Neural progenitor cell (in vitro differentiated cells): ENCODE measurements around the gene INSR. TPM values are rescaled to one million over a fixed set of nuclear protein-coding genes. Genes with fewer than 3 reads are reported as not detected.

Experiments
- DNase-seq: peaks from one replicate; pipeline ENCODE4 v3.0.0-alpha.2; 2016; ENCODE audit warnings: low spot score
- H2AFZ ChIP-seq: fragments of 200-600 bp; sonication (generic); replicated peaks from 2 replicates; pipeline ENCODE4 v1.6.1; 2016; ENCODE audit warnings: antibody characterized with exemption
- H3F3A ChIP-seq: fragments of 200-600 bp; sonication (generic); 2 replicates; pipeline ENCODE4 v1.6.1; 2016; ENCODE audit warnings: antibody characterized with exemption, low read depth
- H3K27ac ChIP-seq: fragments of 200-600 bp; sonication (generic); 2 replicates; pipeline ENCODE4 v1.5.1; 2016; ENCODE audit warnings: mild to moderate bottlenecking
- H3K27me3 ChIP-seq: fragments of 200-600 bp; sonication (generic); 2 replicates; pipeline ENCODE4 v1.6.1; 2016; ENCODE audit warnings: mild to moderate bottlenecking, moderate library complexity
- H3K36me3 ChIP-seq: fragments of 200-600 bp; sonication (generic); 2 replicates; pipeline ENCODE4 v1.5.1; 2016
- H3K4me1 ChIP-seq: fragments of 200-600 bp; sonication (generic); 2 replicates; pipeline ENCODE4 v1.6.1; 2016; ENCODE audit warnings: mixed run types
- H3K4me2 ChIP-seq: fragments of 200-600 bp; sonication (generic); 2 replicates; pipeline ENCODE4 v1.6.1; 2016
- H3K4me3 ChIP-seq: fragments of 200-600 bp; sonication (generic); 2 replicates; pipeline ENCODE4 v1.5.1; 2016
- H3K79me2 ChIP-seq: fragments of 200-600 bp; sonication (generic); 2 replicates; pipeline ENCODE4 v1.6.1; 2016; ENCODE audit warnings: low read depth
- H3K9ac ChIP-seq: fragments of 200-600 bp; sonication (generic); 2 replicates; pipeline ENCODE4 v1.6.1; 2016
- H3K9me3 ChIP-seq: fragments of 200-600 bp; sonication (generic); 2 replicates; pipeline ENCODE4 v1.5.1; 2016; ENCODE audit warnings: low read depth
- H4K20me1 ChIP-seq: fragments of 200-600 bp; sonication (generic); 2 replicates; pipeline ENCODE4 v1.6.1; 2016; ENCODE audit warnings: low read depth
- H3K27ac Mint-ChIP-seq: 3 replicates; pipeline ENCODE4 v1.8.0; 2021; ENCODE audit warnings: mixed read lengths
- H3K27me3 Mint-ChIP-seq: 2 replicates; pipeline ENCODE4 v1.8.0; 2022; ENCODE audit warnings: low read depth, mild to moderate bottlenecking, inconsistent platforms, moderate library complexity, mixed read lengths; ENCODE audit not compliant: insufficient read depth
- H3K36me3 Mint-ChIP-seq: 3 replicates; pipeline ENCODE4 v1.8.0; 2021; ENCODE audit warnings: mixed read lengths
- H3K4me1 Mint-ChIP-seq: 3 replicates; pipeline ENCODE4 v1.8.0; 2021; ENCODE audit warnings: mixed read lengths
- H3K4me3 Mint-ChIP-seq: 3 replicates; pipeline ENCODE4 v1.8.0; 2021; ENCODE audit warnings: mild to moderate bottlenecking, moderate library complexity, mixed read lengths
- H3K9me3 Mint-ChIP-seq: 3 replicates; pipeline ENCODE4 v1.8.0; 2020; ENCODE audit warnings: mixed read lengths
- CTCF ChIP-seq: fragments of 200-600 bp; sonication (generic); IDR thresholded peaks from 2 replicates; pipeline ENCODE4 v1.5.1; 2017; ENCODE audit warnings: antibody characterized with exemption, mild to moderate bottlenecking
- EZH2 ChIP-seq: fragments of 200-600 bp; sonication (generic); IDR thresholded peaks from 2 replicates; pipeline ENCODE4 v1.6.1; 2017; ENCODE audit warnings: antibody characterized with exemption, mild to moderate bottlenecking, moderate library complexity
- EZH2phosphoT487 ChIP-seq: fragments of 200-600 bp; sonication (generic); IDR thresholded peaks from 2 replicates; pipeline ENCODE4 v1.6.1; 2017; ENCODE audit warnings: antibody characterized with exemption
- total RNA-seq: library from RNA; depleted of rRNA; stranded (reverse); fragments of >200 nt; gene quantifications from 2 replicates; pipeline ENCODE4 v1.2.3, GENCODE V29; 2015; ENCODE audit warnings: low replicate concordance

Gene INSR
- total RNA-seq, 1 donor from 2014 or later = 20.8 TPM

DNA sequence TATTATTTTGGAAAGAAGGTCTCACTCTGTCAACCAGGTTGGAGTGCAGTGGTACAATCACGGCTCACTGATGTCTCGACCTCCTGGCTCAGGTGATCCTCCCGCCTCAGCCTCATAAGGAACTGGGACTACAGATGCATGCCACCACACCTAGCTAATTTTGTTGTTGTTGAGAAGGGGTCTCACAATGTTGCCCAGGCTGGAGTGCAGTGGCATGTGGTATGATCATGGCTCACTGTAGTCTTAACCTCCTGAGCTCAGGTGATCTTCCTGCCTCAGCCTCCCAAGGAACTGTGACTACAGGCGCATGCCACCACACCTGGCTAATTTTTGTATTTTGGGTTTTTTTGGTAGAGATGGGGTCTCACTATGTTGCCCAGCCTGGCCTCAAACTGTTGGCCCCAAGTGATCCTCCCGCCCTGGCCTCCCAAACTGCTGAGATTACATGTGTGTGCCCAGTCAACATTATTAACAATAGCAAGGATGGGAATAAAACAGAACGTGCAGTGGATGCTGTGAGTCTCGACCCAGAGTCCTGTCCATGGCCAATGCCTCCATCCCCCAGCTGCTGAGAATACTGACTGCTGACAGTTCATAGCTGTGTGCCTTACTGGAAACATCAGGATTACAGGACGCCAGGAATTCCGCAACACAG, 230.3 kb downstream of the INSR start:
- no peaks in the 10 kb centered on the region for H3K36me3 ChIP-seq
- H3K4me2 ChIP-seq = no peak overlapping the region
- no peak overlapping the region for H3K27ac Mint-ChIP-seq
- H3K4me3 Mint-ChIP-seq = no peak overlapping the region
- H3K4me1 Mint-ChIP-seq = peaks cover under 1% of the 10 kb centered on the region
- no peak overlapping the region for H2AFZ ChIP-seq
- peaks cover 11% of the 10 kb centered on the region for H3F3A ChIP-seq
- H3K9me3 Mint-ChIP-seq = peaks cover 7% of the 10 kb centered on the region
- no peak for TF ChIP-seq CTCF
- no peak for TF ChIP-seq EZH2
- TF ChIP-seq EZH2phosphoT487 = no peak
- no peaks in the 10 kb centered on the region for H3K4me1 ChIP-seq
- no peak overlapping the region for H3K27ac ChIP-seq
- H3K36me3 Mint-ChIP-seq = no peaks in the 10 kb centered on the region
- H3K4me3 ChIP-seq = no peak overlapping the region
- peaks cover 7% of the 10 kb centered on the region for H3K27me3 Mint-ChIP-seq
- no peaks in the 10 kb centered on the region for H4K20me1 ChIP-seq
- no peak overlapping the region for H3K9ac ChIP-seq
- DNase-seq = no peak
- no peaks in the 10 kb centered on the region for H3K79me2 ChIP-seq
- H3K9me3 ChIP-seq = peaks cover 5% of the 10 kb centered on the region
- H3K27me3 ChIP-seq = no peaks in the 10 kb centered on the region

DNA sequence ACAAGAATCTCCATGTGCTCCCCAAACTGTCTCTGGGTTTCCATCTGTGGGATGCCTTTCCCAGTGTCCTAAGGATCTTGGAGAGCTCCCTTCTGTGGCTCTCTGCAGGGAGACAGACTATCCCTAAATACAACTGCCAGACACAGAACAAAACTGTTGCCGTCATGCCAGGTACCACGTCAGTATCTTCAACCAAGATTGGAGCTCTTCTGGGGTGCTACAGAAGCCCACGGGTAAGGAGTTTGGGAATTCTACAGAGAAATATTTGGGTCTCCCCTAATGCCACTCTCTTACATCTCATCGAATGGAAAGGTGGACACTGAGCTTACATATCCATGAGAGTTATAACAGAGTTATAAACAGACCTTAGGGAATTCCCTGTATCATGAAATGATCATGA, 230.9 kb downstream of the INSR start:
- H3K9ac ChIP-seq = no peak overlapping the region
- H3K27me3 ChIP-seq = no peaks in the 10 kb centered on the region
- no peaks in the 10 kb centered on the region for H4K20me1 ChIP-seq
- no peak overlapping the region for H2AFZ ChIP-seq
- no peak overlapping the region for H3K27ac ChIP-seq
- Mint-ChIP-seq H3K4me3 (no peak overlapping the region), H3K9me3 (peaks cover 5% of the 10 kb centered on the region), H3K36me3 (no peaks in the 10 kb centered on the region), H3K27me3 (peaks cover 5% of the 10 kb centered on the region), H3K27ac (no peak overlapping the region), H3K4me1 (no peaks in the 10 kb centered on the region)
- peaks cover 11% of the 10 kb centered on the region for H3F3A ChIP-seq
- peak; percentile 7 for DNase-seq
- no peaks in the 10 kb centered on the region for H3K4me1 ChIP-seq
- H3K4me3 ChIP-seq = no peak overlapping the region
- H3K36me3 ChIP-seq = no peaks in the 10 kb centered on the region
- no peaks in the 10 kb centered on the region for H3K79me2 ChIP-seq
- no peak overlapping the region for H3K4me2 ChIP-seq
- H3K9me3 ChIP-seq = peaks cover 4% of the 10 kb centered on the region
- TF ChIP-seq CTCF (no peak), EZH2phosphoT487 (no peak), EZH2 (no peak)

Other genes starting within 250 kb of the INSR start
- gene MBD3L2, start 245.1 kb downstream of the INSR start, total RNA-seq = not detected in 2 replicates
- not detected in 2 replicates for gene MBD3L3, start 235.7 kb downstream of the INSR start, total RNA-seq
- 11.2 and 12.9 TPM in 2 replicates for gene ZNF557, start 224.7 kb downstream of the INSR start, total RNA-seq
- 13.6 and 41.0 TPM in 2 replicates for gene ARHGEF18, start 54.5 kb upstream of the INSR start, total RNA-seq
- 1.0 and 5.7 TPM in 2 replicates for gene PEX11G, start 194.6 kb upstream of the INSR start, total RNA-seq
- gene ZNF358, start 221.7 kb upstream of the INSR start, total RNA-seq = 16.9 and 50.3 TPM in 2 replicates
- gene MCOLN1, start 228.2 kb upstream of the INSR start, total RNA-seq = 6.6 and 7.1 TPM in 2 replicates
- gene PNPLA6, start 241.3 kb upstream of the INSR start, total RNA-seq = 25.5 and 78.9 TPM in 2 replicates